Osteocyte (in vitro differentiated cells): Measurements from ENCODE around the gene TMEM169. TPM values are rescaled to one million over a fixed set of nuclear protein-coding genes. Genes with fewer than 3 reads are reported as not detected.
A peak's percentile ranks its signal among the peaks of the same experiment; 100 is the strongest.

Source experiments
- DNase-seq: peaks from one replicate; pipeline ENCODE4 v3.0.0; 2021; ENCODE audit warnings: mixed read lengths; ENCODE audit not compliant: unreplicated experiment; ENCODE audit errors: extremely low spot score
- H3K27ac Mint-ChIP-seq: one replicate; pipeline ENCODE4 v1.8.0; 2021; ENCODE audit warnings: mild to moderate bottlenecking, mixed read lengths; ENCODE audit not compliant: unreplicated experiment
- H3K27me3 Mint-ChIP-seq: one replicate; pipeline ENCODE4 v1.8.0; 2021; ENCODE audit warnings: mixed read lengths; ENCODE audit not compliant: unreplicated experiment
- H3K36me3 Mint-ChIP-seq: one replicate; pipeline ENCODE4 v1.8.0; 2021; ENCODE audit warnings: mixed read lengths; ENCODE audit not compliant: unreplicated experiment
- H3K4me1 Mint-ChIP-seq: one replicate; pipeline ENCODE4 v1.8.0; 2021; ENCODE audit warnings: mixed read lengths; ENCODE audit not compliant: unreplicated experiment
- H3K4me3 Mint-ChIP-seq: one replicate; pipeline ENCODE4 v1.8.0; 2021; ENCODE audit warnings: mild to moderate bottlenecking, moderate library complexity, mixed read lengths; ENCODE audit not compliant: unreplicated experiment
- H3K9me3 Mint-ChIP-seq: one replicate; pipeline ENCODE4 v1.8.0; 2021; ENCODE audit warnings: mixed read lengths; ENCODE audit not compliant: unreplicated experiment
- long read RNA-seq: library from polyadenylated mRNA; unstranded; transcript quantifications from one replicate; pipeline ENCODE4 v2.0.0, GENCODE V29; 2021
- total RNA-seq: library from RNA; stranded (reverse); gene quantifications from 2 replicates; pipeline ENCODE4 v1.2.1, GENCODE V29; 2021
- TF ChIP-seq, protein P1 (sequence below): fragments of 200-600 bp; sonication (generic); IDR thresholded peaks from 2 replicates; pipeline ENCODE4 v1.5.0; 2021; ENCODE audit warnings: antibody characterized with exemption, mild to moderate bottlenecking, moderate library complexity

Gene TMEM169, protein sequence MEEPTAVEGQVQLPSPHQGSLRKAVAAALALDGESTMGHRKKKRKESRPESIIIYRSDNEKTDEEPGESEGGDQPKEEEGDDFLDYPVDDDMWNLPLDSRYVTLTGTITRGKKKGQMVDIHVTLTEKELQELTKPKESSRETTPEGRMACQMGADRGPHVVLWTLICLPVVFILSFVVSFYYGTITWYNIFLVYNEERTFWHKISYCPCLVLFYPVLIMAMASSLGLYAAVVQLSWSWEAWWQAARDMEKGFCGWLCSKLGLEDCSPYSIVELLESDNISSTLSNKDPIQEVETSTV
- total RNA-seq = 1.5 and 2.3 TPM in 2 replicates
- long read RNA-seq, partial matches to known transcripts = 0 of 3 reads
- long read RNA-seq, other reads (novel, unspliced or antisense) = 1 of 3 reads

DNA sequence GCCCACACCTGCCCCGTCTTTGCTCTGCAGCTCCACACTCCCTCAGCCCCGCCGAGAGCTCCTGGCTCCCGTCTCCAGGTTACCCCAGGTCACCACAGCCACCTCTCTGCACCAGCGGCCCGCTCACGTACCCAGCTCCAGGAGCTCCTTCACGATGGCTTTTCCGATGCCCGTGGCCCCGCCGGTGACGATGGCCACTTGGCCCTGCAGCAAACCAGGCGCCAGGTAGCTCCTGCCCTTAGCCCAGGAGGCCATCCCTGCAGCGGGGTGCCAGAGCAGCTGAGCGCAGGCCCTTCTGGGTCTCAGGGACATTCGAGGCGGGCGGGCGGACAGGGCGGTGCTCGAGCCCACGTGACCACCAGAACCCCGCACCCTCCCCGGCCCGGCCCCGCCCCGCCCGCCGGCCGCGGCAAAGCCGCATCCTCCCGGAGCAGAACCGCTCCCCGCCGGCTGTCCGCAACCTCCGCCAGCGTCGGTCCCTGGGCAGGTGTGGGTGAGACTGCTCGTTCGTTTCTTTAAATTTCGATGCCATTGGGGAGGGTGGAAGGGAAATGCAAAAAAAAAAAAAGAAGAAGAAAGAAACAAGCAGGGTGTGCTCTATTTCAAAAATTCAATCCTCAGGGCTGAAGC is at the start of gene TMEM169, which contains the start of gene PECR:
Gene TMEM169, plus strand, starts transcription at position 433 of the 630 bp plus-strand sequence. CDS start 14,045 bp downstream, outside the sequence.
Gene PECR, minus strand, starts transcription at position 323 of the 630 bp plus-strand sequence. Its CDS starts 68 bp downstream, at position 255.
- Mint-ChIP-seq H3K27me3 (no peaks in the 10 kb centered on the region), H3K9me3 (no peaks in the 10 kb centered on the region), H3K27ac (peak within 1 kb of the TSS; percentile 82), H3K4me3 (peak within 1 kb of the TSS; percentile 82), H3K36me3 (no peaks in the 10 kb centered on the region), H3K4me1 (peaks cover 37% of the 10 kb centered on the region)
- DNase-seq = peak; percentile 89
- TF ChIP-seq, protein P1, sequence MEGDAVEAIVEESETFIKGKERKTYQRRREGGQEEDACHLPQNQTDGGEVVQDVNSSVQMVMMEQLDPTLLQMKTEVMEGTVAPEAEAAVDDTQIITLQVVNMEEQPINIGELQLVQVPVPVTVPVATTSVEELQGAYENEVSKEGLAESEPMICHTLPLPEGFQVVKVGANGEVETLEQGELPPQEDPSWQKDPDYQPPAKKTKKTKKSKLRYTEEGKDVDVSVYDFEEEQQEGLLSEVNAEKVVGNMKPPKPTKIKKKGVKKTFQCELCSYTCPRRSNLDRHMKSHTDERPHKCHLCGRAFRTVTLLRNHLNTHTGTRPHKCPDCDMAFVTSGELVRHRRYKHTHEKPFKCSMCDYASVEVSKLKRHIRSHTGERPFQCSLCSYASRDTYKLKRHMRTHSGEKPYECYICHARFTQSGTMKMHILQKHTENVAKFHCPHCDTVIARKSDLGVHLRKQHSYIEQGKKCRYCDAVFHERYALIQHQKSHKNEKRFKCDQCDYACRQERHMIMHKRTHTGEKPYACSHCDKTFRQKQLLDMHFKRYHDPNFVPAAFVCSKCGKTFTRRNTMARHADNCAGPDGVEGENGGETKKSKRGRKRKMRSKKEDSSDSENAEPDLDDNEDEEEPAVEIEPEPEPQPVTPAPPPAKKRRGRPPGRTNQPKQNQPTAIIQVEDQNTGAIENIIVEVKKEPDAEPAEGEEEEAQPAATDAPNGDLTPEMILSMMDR = no peak

DNA sequence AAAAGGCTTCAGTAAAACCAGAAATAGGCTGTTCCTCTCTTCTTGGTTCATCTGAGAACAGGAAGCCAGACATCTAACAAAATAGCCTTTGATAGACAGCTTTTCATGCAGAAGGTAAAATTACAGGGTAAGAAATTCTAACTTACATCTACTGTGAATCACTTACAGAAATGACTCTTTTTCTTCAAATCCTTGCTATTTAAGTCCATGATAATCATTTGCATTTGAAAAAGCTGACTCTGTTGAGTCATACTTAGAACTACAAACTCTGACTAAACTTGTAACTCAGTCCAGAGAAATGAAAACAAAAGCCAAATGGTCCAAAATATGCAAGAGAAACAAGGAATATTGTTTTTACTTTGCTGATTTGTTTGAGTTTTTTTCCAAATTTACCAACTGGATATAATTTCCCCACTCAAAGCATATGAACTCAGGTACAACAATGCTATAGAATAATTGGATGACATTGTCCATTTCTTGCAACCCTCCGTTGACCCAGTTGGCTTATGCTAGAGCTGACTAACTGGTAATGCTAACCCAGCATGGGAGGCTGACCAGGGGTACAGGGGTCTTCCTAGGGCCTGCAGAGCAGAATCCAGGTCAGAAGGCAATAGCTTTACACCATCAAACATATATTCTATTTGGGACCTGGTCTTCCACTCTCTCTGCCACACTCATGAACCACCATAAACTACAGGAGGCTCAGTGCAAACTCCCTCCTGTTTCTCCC is 49.6 kb upstream of the TMEM169 start:
- Mint-ChIP-seq H3K9me3 (no peaks in the 10 kb centered on the region), H3K36me3 (no peaks in the 10 kb centered on the region), H3K4me3 (no peak overlapping the region), H3K4me1 (peaks cover 25% of the 10 kb centered on the region), H3K27ac (peak overlapping the region; percentile 79), H3K27me3 (no peaks in the 10 kb centered on the region)
- TF ChIP-seq, protein P1 = no peak
- peak; percentile 51 for DNase-seq

DNA sequence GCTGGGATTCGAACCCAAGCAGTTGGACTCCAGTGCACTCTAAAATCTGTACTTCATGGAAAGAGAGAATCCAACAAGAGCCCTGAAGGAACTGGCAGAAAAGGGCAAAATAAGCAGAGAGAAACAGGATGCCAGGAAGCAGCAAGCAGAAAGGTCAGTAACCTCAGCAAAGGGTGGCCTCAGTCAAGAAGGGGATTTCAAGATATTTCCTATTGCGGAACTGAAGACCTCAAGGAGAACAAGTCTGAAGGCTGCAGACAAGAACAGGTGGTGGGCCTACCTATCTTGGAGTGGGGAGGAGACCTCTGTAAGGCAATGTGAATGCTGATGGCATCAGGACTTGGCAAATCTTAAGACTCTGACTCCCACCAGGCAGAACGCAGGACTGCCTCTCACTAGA is 48.3 kb upstream of the TMEM169 start:
- peak; percentile 36 for DNase-seq
- no peak overlapping the region for H3K4me3 Mint-ChIP-seq
- H3K36me3 Mint-ChIP-seq = no peaks in the 10 kb centered on the region
- H3K27me3 Mint-ChIP-seq = no peaks in the 10 kb centered on the region
- TF ChIP-seq, protein P1 = no peak
- peaks cover 25% of the 10 kb centered on the region for H3K4me1 Mint-ChIP-seq
- H3K27ac Mint-ChIP-seq = no peak overlapping the region
- no peaks in the 10 kb centered on the region for H3K9me3 Mint-ChIP-seq

DNA sequence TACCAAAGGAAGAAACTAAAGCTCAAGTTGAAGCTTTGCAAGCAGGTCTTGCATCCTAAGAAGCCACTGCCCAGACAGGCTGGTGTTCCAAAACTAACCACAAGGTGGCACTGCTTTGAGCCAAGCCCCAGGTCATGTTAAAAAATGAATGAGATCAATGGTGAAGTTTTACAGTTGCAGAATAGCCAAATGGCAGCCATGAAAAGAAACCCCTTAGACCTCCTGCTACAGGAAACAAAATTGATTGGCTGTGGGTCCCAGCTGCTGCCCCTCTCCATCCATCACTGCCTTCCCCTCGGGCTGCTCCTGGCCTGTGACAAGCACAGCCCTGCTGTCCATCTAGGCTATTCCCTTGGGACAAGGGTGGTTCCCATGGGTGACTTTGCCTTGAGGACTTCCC is 47.7 kb upstream of the TMEM169 start:
- Mint-ChIP-seq H3K9me3 (no peaks in the 10 kb centered on the region), H3K4me1 (peaks cover 25% of the 10 kb centered on the region)

More for the DNA sequence above, 47.7 kb upstream of the TMEM169 start:
- TF ChIP-seq, protein P1 = peak; percentile 80
- Mint-ChIP-seq H3K27ac (no peak overlapping the region), H3K36me3 (no peaks in the 10 kb centered on the region), H3K4me3 (no peak overlapping the region), H3K27me3 (no peaks in the 10 kb centered on the region)
- DNase-seq = no peak
